HEK293 (cell line): ENCODE measurements around the gene CLDN14.

Source experiments
- CTCF ChIA-PET: fragments of 350-600 bp; formaldehyde crosslinking; extraction: SDS; loops from one replicate; lab custom pipeline; 2021; ENCODE audit warnings: antibody characterized with exemption; lab: Yijun Ruan, JAX
- POLR2A ChIA-PET: fragments of 300-600 bp; formaldehyde crosslinking; extraction: SDS; loops from one replicate; lab custom pipeline; 2020; ENCODE audit warnings: antibody characterized with exemption, inconsistent platforms; lab: Yijun Ruan, JAX
- H3K27ac ChIP-seq: fragments of 200-500 bp; sonication (Bioruptor generic); 2 replicates; pipeline ENCODE4 v1.5.1; 2014; ENCODE audit warnings: low read depth, low read length, control low read depth, inconsistent platforms; ENCODE audit errors: extremely low read depth
- H3K36me3 ChIP-seq, 2 experiments: fragments of 200-500 bp in 1 of 2; sonication (Bioruptor generic) in 1 of 2; 1 replicate in 1 of 2; 2 replicates in 1 of 2; pipeline ENCODE4 v1.5.1; 2014 to 2017; ENCODE audit warnings: inconsistent platforms in 2 of 2, low read length in 2 of 2; ENCODE audit not compliant: control insufficient read depth in 2 of 2, insufficient read depth in 1 of 2
- H3K4me1 ChIP-seq: fragments of 200-500 bp; sonication (Bioruptor generic); 2 replicates; pipeline ENCODE4 v1.5.1; 2014; ENCODE audit warnings: mild to moderate bottlenecking, low read length, inconsistent platforms; ENCODE audit not compliant: control insufficient read depth, insufficient read depth
- H3K4me3 ChIP-seq: 2 replicates; pipeline ENCODE4 v1.5.1; 2011; ENCODE audit warnings: low read depth, mild to moderate bottlenecking, control low read depth, low read length, moderate library complexity
- H3K9me3 ChIP-seq: fragments of 200-500 bp; sonication (Bioruptor generic); 2 replicates; pipeline ENCODE4 v1.5.1; 2014; ENCODE audit warnings: low read depth, low read length, inconsistent platforms; ENCODE audit not compliant: control insufficient read depth, insufficient read depth
- GLIS1 ChIP-seq: fragments of 450-650 bp; formaldehyde crosslinking; IDR thresholded peaks from 2 replicates; pipeline ENCODE4 v1.5.1; 2016; ENCODE audit warnings: missing biosample characterization, missing genetic modification characterization
- MEIS1 ChIP-seq: sonication (generic); formaldehyde crosslinking; IDR thresholded peaks from 2 replicates; pipeline ENCODE4 v1.8.1; 2022; ENCODE audit warnings: missing genetic modification reagents, mild to moderate bottlenecking, borderline replicate concordance
- SCRT1 ChIP-seq: fragments of 450-650 bp; formaldehyde crosslinking; IDR thresholded peaks from 2 replicates; pipeline ENCODE4 v1.5.1; 2016; ENCODE audit warnings: missing biosample characterization, missing genetic modification characterization, borderline replicate concordance
- SCRT2 ChIP-seq: fragments of 450-650 bp; formaldehyde crosslinking; IDR thresholded peaks from 2 replicates; pipeline ENCODE4 v1.5.1; 2016; ENCODE audit warnings: missing biosample characterization, missing genetic modification characterization
- ZIC2 ChIP-seq: fragments of 450-650 bp; formaldehyde crosslinking; IDR thresholded peaks from 2 replicates; pipeline ENCODE4 v1.5.1; 2016; ENCODE audit warnings: missing biosample characterization, missing genetic modification characterization
- ZNF121 ChIP-seq: fragments of 450-650 bp; formaldehyde crosslinking; IDR thresholded peaks from 2 replicates; pipeline ENCODE4 v1.5.1; 2016; ENCODE audit warnings: missing biosample characterization, missing genetic modification characterization
- ZNF184 ChIP-seq: fragments of 450-650 bp; IDR thresholded peaks from 2 replicates; pipeline ENCODE4 v1.5.1; 2018; ENCODE audit warnings: missing biosample characterization, mild to moderate bottlenecking, missing genetic modification characterization
- ZNF24 ChIP-seq: fragments of 450-650 bp; formaldehyde crosslinking; IDR thresholded peaks from 2 replicates; pipeline ENCODE4 v1.5.1; 2016; ENCODE audit warnings: missing biosample characterization, missing genetic modification characterization
- ZNF341 ChIP-seq: fragments of 450-650 bp; formaldehyde crosslinking; IDR thresholded peaks from 2 replicates; pipeline ENCODE4; 2016; ENCODE audit warnings: low read depth, missing biosample characterization, missing genetic modification characterization
- ZNF433 ChIP-seq: fragments of 450-650 bp; formaldehyde crosslinking; IDR thresholded peaks from 2 replicates; pipeline ENCODE4 v1.5.1; 2016; ENCODE audit warnings: missing biosample characterization, missing genetic modification characterization, low read depth
- ZNF510 ChIP-seq: fragments of 450-650 bp; formaldehyde crosslinking; IDR thresholded peaks from 2 replicates; pipeline ENCODE4 v1.5.1; 2018; ENCODE audit warnings: mild to moderate bottlenecking, missing genetic modification characterization, missing biosample characterization; ENCODE audit not compliant: insufficient replicate concordance
- ZNF561 ChIP-seq: fragments of 450-650 bp; IDR thresholded peaks from 2 replicates; pipeline ENCODE4 v1.5.1; 2018; ENCODE audit warnings: missing biosample characterization, missing genetic modification characterization, borderline replicate concordance
- ZNF571 ChIP-seq: fragments of 450-650 bp; formaldehyde crosslinking; IDR thresholded peaks from 2 replicates; pipeline ENCODE4 v1.5.0; 2017; ENCODE audit warnings: missing biosample characterization, missing genetic modification characterization
- ZSCAN30 ChIP-seq: fragments of 450-650 bp; IDR thresholded peaks from 2 replicates; pipeline ENCODE4 v1.5.1; 2018; ENCODE audit warnings: missing biosample characterization, mild to moderate bottlenecking, missing genetic modification characterization, moderate library complexity
- TF ChIP-seq, protein P1 (sequence below): fragments of 450-650 bp; formaldehyde crosslinking; IDR thresholded peaks from 2 replicates; pipeline ENCODE4 v1.5.1; 2016; ENCODE audit warnings: missing biosample characterization, missing genetic modification characterization
- TF ChIP-seq, protein P2 (sequence below): fragments of 450-650 bp; formaldehyde crosslinking; IDR thresholded peaks from 2 replicates; pipeline ENCODE4 v1.5.1; 2016; ENCODE audit warnings: missing biosample characterization, missing genetic modification characterization

Gene CLDN14

GRCh38 chr21:36422279-36423098, 57.4 kb downstream of the CLDN14 start:
- no peak overlapping the region for H3K4me3 ChIP-seq

GRCh38 chr21:36420571-36421339, 59.2 kb downstream of the CLDN14 start:
- Histone ChIP-seq H3K27ac (no peak overlapping the region), H3K4me1 (no peaks in the 10 kb centered on the region), H3K4me3 (no peak overlapping the region), H3K9me3 (no peaks in the 10 kb centered on the region), H3K36me3 (peaks cover 12 to 32% of the 10 kb centered on the region in 2 experiments; a peak in 2 of 3 replicates)
- ChIA-PET CTCF (interaction anchor here (0.6 to 1.5 kb wide), 5 partner anchors 9 to 218 kb away, joined by 3 to 11 read pairs (median 3); no protein-coding TSS in a partner anchor), POLR2A (interaction anchor here (1.7 kb wide), 1 partner anchor 9 kb away, joined by 5 read pairs; no protein-coding TSS in a partner anchor)
- no peak for TF ChIP-seq ZSCAN30 (tag by site-specific recombination)
- TF ChIP-seq SCRT2 (tag by site-specific recombination), result peak; percentile 92
- peak; percentile 78; the same call in 1 of the 2 replicates for TF ChIP-seq SCRT1 (tag by site-specific recombination)

More at GRCh38 chr21:36422279-36423098, 57.4 kb downstream of the CLDN14 start:
- TF ChIP-seq ZNF510 (tag by site-specific recombination) (no peak), ZNF433 (tag by site-specific recombination) (no peak), GLIS1 (peak; percentile 42), ZIC2 (tag by site-specific recombination) (peak; percentile 93), ZNF24 (tag by site-specific recombination) (peak; percentile 6; the same call in 1 of the 2 replicates), ZNF571 (no peak), ZNF121 (tag by site-specific recombination) (peak; percentile 86), MEIS1 (CRISPR knock-in tag) (no peak), ZNF341 (tag by site-specific recombination) (peak; percentile 59), ZNF561 (tag by site-specific recombination) (0 out of 2 replicates have a peak, but pooled peaks have one; percentile 29), ZNF184 (tag by site-specific recombination) (0 out of 2 replicates have a peak, but pooled peaks have one; percentile 21)
- TF ChIP-seq, protein P1, sequence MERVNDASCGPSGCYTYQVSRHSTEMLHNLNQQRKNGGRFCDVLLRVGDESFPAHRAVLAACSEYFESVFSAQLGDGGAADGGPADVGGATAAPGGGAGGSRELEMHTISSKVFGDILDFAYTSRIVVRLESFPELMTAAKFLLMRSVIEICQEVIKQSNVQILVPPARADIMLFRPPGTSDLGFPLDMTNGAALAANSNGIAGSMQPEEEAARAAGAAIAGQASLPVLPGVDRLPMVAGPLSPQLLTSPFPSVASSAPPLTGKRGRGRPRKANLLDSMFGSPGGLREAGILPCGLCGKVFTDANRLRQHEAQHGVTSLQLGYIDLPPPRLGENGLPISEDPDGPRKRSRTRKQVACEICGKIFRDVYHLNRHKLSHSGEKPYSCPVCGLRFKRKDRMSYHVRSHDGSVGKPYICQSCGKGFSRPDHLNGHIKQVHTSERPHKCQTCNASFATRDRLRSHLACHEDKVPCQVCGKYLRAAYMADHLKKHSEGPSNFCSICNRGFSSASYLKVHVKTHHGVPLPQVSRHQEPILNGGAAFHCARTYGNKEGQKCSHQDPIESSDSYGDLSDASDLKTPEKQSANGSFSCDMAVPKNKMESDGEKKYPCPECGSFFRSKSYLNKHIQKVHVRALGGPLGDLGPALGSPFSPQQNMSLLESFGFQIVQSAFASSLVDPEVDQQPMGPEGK (tag by site-specific recombination), result peak; percentile 68; the same call in 1 of the 2 replicates
- TF ChIP-seq, protein P2, sequence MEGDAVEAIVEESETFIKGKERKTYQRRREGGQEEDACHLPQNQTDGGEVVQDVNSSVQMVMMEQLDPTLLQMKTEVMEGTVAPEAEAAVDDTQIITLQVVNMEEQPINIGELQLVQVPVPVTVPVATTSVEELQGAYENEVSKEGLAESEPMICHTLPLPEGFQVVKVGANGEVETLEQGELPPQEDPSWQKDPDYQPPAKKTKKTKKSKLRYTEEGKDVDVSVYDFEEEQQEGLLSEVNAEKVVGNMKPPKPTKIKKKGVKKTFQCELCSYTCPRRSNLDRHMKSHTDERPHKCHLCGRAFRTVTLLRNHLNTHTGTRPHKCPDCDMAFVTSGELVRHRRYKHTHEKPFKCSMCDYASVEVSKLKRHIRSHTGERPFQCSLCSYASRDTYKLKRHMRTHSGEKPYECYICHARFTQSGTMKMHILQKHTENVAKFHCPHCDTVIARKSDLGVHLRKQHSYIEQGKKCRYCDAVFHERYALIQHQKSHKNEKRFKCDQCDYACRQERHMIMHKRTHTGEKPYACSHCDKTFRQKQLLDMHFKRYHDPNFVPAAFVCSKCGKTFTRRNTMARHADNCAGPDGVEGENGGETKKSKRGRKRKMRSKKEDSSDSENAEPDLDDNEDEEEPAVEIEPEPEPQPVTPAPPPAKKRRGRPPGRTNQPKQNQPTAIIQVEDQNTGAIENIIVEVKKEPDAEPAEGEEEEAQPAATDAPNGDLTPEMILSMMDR (tag by site-specific recombination), result peak; percentile 76
- ChIA-PET CTCF (interaction anchor here (0.5 to 1.9 kb wide), 42 partner anchors 8 to 1570 kb away, joined by 3 to 11 read pairs (median 3); no protein-coding TSS in a partner anchor), POLR2A (interaction anchor here (0.5 to 1.1 kb wide), 2 partner anchors 12 to 61 kb away, joined by 3 to 4 read pairs; no protein-coding TSS in a partner anchor)
- Histone ChIP-seq H3K27ac (no peak overlapping the region), H3K4me1 (no peaks in the 10 kb centered on the region), H3K9me3 (no peaks in the 10 kb centered on the region), H3K36me3 (peaks cover under 1 to 18% of the 10 kb centered on the region in 2 experiments; a peak in 2 of 3 replicates)
